GM19463 (cell line): ENCODE results near the gene ZNF555.
"Not testable (repeated sequence)": the region's sequence is repeated elsewhere in the genome, so short reads cannot be mapped to it uniquely, and the experiment has no call there.

Source experiments
- ATAC-seq: cut with Tn5 transposase; IDR thresholded peaks from one replicate; pipeline ENCODE4 v1.9.1; 2021; ENCODE audit warnings: mild to moderate bottlenecking, moderate library complexity; ENCODE audit not compliant: unreplicated experiment

ZNF555 gene

DNA sequence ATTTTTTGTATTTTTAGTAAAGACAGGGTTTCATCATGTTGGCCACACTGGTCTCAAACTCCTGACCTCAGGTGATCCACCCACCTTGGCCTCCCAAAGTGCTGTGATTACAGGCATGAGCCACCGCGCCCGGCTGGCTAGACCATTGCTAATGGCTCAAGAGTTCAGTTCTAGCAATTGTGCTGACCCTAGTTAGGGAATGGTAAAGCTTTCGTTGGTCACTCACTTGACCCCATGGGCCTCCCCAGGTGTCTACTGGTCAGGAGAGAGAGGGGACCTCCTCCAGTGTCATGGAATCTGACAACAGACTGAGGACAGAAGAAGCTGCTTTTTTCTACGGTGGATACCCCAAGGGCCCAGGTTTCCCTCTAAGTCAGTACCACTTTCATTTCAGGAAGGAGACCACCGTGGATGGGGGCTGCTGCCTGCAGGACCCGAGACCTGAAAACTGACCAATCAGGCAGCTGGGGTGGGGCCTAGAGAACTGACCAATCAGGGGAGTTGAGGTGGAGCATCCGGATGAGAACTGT lies 25.3 kb downstream of the ZNF555 start:
- no peak for ATAC-seq

DNA sequence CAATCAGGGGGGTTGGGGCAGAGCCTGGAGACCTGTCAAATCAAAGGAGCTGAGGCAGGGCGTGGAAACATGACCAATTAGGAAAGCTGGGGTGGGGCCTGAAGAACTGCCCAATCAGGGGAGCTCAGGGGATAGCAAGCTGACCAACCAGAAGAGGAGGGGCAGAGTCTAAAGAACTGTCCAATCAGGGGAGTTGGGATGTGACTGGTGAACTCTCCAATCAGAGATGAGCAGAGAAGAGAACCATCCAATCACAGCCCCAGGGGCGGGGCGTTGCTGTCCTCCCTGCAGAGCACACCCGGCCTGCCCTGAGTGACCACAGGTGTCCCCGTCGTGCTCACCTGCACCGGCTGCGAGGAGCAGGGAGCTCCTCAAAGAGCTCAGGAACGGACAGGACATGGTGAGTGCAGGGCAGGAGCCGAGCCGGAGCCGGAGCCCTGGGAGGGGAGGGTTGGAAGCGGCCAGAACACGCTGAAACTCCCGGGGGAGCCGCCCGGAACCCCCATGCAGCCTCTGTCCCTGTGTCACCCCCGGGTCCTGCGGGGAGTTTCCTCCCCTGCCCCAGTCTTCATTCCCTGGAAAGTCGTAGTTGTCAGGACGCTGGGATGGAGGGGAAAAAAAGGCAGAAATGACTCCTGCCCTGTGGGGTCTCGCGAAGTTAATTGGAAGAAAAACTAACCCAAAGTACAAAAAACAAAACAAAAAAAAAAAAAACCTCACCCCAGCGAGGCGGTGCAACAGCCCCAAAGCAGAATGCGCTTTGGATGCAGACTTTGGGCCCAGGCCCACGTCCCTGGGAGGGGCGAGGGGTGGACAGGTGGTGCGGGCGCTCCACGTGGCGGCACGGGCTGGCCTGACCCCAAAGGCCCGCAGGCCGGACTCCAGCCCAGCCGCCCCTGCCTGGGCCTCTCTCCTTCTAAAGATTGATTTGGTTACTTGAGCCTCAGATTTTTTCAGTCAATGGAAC lies 26.0 kb downstream of the ZNF555 start, which contains the start of gene ZNF556:
Gene ZNF556, plus strand, starts transcription at position 311 of the 967 bp plus-strand sequence. Its CDS starts 87 bp downstream, at position 398.
- no peak for ATAC-seq

DNA sequence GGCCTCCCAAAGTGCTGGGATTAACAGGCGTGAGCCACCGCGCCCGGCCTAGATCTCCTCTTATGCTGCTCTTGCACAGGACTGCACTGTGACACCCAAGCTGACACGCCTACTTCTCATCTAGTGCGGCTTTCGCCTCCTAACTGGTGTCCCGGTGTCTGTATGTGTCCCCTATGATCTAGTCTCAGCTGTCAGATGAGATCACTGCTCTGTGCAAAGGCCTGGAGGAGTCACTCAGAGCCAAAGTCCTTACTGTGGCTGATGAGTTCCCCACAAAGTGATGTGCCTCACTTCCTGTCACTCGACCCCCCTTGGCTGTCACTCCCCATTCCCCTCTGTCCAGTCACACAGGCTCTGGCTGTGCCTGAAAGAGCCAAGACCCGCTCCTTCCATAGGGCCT lies 28.3 kb downstream of the ZNF555 start:
- ATAC-seq = no peak

GRCh38 chr19:2872175-2872574 lies 30.9 kb downstream of the ZNF555 start:
- ATAC-seq = not testable (repeated sequence)

DNA sequence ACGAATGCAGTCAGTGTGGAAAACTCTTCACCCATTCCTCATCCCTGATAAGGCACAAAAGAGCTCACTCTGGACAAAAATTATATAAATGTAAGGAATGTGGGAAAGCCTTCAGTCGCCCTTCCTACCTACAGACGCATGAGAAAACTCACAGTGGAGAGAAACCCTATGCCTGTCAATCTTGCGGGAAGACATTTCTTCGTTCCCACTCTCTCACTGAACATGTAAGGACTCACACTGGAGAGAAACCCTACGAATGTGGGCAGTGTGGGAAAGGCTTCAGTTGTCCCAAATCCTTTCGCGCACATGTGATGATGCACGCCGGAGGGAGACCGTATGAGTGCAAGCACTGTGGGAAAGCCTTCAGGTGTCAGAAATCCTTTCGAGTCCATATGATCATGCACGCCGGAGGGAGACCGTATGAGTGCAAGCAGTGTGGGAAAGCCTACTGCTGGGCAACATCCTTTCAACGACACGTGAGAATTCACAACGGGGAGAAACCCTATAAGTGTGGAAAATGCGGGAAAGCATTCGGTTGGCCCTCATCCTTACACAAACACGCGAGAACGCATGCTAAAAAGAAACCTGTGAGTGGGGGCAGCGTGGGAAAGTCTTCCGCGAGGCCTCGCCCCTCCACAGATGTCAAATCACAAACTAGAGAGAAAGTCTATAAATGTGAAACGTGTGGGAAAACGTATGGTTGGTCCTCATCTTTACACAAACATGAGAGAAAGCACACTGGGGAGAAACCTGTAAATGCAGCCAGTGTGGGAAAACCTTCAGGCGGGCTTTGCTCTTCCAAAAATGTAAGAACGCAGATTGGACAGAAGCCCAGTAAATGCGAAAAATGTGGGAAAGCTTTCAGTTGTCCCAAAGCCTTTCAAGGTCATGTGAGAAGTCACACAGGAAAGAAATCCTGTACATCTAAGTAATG lies 36.4 kb downstream of the ZNF555 start:
- no peak for ATAC-seq

DNA sequence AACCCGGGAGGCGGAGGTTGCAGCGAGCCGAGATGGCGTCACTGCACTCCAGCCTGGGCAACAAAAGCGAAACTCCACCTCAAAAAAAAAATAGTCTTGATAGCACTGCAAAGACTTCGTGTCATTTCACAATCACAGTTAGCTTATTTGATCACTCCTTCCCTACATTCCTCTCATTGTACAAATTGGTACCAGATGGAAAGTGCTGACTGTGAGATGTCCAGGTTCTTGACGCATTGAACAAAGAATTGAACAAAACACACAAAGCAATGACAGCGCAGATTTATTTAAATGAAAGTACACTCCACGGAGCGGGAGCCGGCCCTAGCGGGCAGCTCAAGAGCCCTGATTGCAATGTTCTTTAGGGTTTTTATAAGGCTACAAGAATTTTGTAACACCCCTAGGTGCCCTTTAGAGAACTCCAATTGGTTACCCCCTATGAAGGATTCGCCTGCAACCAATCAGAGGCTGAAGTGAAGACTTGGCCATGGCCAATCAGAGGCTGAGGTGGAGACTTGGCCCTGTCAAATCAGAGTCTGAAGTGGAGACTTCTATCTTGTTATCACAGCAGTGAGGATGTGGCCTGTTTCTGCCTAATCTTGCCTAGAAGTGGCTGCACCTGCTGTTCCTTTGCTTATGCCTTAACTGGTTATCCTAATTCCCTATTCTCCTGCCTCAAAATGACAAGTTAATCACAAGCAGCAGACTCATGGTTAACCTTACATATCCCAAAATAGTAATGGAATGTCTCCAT lies 42.6 kb downstream of the ZNF555 start:
- no peak for ATAC-seq

GRCh38 chr19:2885736-2886135 lies 44.5 kb downstream of the ZNF555 start:
- ATAC-seq = no peak

DNA sequence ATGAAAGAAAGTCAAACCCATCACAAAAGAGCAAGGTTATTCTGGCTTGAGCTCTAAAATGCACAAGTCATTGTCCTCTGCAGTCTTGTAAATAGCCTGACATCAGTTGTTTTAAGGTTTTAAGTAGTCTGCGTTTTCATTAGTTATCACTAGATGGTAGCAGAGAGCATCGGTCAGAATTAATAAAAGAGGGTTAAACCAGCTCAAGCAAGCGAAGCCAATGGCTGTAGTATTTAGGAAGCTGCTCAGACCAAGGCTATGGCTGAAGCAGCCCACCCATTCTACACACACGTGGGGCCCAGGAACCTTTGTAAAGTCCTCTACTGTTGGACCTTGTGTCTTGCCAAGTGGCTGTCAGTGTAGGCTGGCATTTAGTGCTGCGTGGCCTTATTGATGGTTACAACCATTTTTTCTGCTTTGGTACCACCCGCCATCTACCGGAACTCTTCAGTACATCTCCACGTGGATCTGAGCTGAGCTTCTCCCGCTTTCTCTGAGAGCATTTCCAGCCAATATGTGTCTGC lies 46.2 kb downstream of the ZNF555 start:
- no peak for ATAC-seq

GRCh38 chr19:2888731-2889224 lies 47.5 kb downstream of the ZNF555 start:
- no peak for ATAC-seq

DNA sequence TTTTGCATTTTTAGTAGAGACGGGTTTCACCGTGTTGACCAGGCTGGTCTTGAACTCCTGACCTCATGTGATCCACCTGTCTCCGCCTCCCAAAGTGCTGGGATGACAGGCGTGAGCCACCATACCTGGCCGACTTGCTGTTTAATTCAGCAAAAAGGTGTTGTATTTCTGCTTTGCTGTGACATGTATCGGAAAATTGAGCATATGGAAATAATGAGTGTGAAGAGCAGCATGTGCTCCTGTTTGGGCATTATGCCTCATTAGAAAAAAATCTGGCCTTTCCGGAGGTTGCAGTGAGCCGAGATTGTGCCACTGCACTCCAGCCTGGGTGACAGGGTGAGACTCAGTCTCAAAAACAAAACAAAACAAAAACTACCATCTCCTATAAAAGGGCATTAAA lies 49.3 kb downstream of the ZNF555 start:
- not testable (repeated sequence) for ATAC-seq

- ATAC-seq = no peak
Observed at GRCh38 chr19:2896694-2897093, 55.4 kb downstream of the ZNF555 start.

DNA sequence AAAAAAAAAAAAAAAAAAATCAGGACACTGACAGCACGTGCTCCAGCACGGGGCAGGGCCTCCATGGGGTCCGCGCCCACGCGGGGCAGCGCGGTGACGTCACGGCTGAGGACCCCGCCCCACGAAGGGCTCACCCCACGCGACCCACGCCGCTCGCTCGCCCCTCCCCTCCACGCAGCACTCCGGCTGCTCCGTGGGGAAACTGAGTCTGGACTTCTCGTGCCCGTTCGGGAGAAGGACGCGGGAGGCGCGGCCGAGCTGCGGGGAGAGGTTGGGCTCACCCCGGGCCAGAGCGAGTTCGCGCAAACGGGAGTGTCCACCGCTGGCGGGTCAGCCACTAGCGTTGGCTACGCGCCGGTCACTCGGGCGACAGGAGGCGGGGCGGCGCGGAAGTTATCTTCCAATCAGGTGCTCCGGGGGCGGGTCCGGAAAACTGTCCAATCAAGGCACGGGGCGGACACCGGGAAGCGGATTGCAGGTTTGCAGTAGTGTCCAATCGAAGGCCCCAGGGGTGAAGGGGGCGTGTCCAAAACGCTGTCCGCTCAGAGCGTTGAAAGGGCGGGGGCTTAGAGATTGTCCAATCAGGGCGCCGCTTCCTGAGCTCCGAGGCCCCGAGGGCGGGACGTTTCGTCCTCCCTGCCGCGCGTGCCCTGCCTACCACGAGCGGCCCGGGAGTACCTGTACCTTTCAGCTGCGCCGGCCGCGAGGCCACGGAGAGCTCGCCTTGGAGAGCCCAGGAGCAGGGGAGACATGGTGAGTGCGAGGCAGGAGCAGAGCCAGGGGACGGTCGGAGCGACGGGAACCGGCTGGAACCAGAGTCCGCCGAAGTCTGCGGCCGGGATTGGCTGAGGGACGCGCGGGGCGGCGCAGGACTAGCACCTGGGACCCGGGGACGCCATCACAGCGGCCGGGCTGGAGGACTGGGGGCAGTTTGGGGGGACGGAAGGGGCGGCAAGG lies 59.3 kb downstream of the ZNF555 start, which contains the start of gene ZNF57:
Gene ZNF57, plus strand, starts transcription at position 633 of the 957 bp plus-strand sequence. Its CDS starts 118 bp downstream, at position 751.
- peak; percentile 89 for ATAC-seq

DNA sequence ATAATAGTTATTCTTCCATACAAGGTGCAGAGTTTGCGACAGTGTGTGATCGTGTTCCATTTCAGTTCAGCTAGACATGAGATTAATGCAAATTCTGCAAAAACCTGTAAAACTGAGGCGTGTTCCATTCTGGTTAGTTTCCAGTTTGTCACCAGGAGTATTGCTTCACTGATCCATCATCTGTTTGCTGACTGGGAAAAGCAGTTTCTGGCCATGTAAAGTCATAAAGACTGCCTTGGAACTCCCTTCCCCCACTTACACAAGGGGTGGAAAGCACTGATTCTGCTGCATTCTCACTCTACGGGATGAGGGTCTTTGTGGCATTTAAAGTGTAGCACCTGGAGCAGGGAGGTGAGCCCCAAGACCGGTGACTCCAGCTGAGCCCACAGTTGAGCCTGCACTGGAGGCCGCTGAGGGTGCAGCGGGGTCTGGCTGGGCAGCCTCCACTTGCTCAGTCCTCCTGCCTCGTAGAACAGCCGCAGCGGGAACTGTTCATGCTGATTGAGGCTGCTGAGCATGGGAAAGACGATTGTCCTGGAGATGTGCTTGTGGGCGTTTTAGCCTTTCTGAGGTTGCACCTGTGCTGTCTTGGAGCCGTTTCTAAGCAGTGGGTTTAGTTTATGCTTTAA lies 61.4 kb downstream of the ZNF555 start:
- no peak for ATAC-seq

GRCh38 chr19:2903326-2903725 lies 62.1 kb downstream of the ZNF555 start:
- not testable (repeated sequence) for ATAC-seq

GRCh38 chr19:2905918-2906519 lies 64.7 kb downstream of the ZNF555 start:
- ATAC-seq = no peak

GRCh38 chr19:2906631-2907195 lies 65.4 kb downstream of the ZNF555 start:
- ATAC-seq = no peak
